GM19468 (cell line): ENCODE measurements around the gene OXLD1.
"Not testable (repeated sequence)": the region's sequence is repeated elsewhere in the genome, so short reads cannot be mapped to it uniquely, and the experiment has no call there.

Experiments used
- ATAC-seq: cut with Tn5 transposase; IDR thresholded peaks from one replicate; pipeline ENCODE4 v1.9.1; 2021; ENCODE audit warnings: mild to moderate bottlenecking, moderate library complexity, moderate number of reproducible peaks; ENCODE audit not compliant: unreplicated experiment; ENCODE audit errors: extremely low read depth

Gene OXLD1

GRCh38 chr17:81630274-81630673 is 36.1 kb downstream of the OXLD1 start:
- no peak for ATAC-seq

GRCh38 chr17:81621494-81622130 is 44.8 kb downstream of the OXLD1 start:
- no peak for ATAC-seq

GRCh38 chr17:81618307-81618706 is 48.1 kb downstream of the OXLD1 start:
- ATAC-seq: not testable (repeated sequence)

- no peak for ATAC-seq
Measured at GRCh38 chr17:81616877-81617276, 49.5 kb downstream of the OXLD1 start.

- no peak for ATAC-seq
Measured at GRCh38 chr17:81615401-81615930, 50.9 kb downstream of the OXLD1 start.
